Left ventricle myocardium inferior (tissue), 1 donor: ENCODE measurements around the gene DEK. TPM values are rescaled to one million over a fixed set of nuclear protein-coding genes. Genes with fewer than 3 reads are reported as not detected.

ENCODE experiments used
- DNase-seq: peaks from one replicate; pipeline ENCODE4 v3.0.0-alpha.2; 2020
- H3K27ac ChIP-seq: fragments of 200-600 bp; replicated peaks from 2 replicates; pipeline ENCODE4 v1.8.0; 2021
- H3K27me3 ChIP-seq: fragments of 200-600 bp; 2 replicates; pipeline ENCODE4 v1.8.0; 2021; ENCODE audit warnings: low read depth
- H3K36me3 ChIP-seq: fragments of 200-600 bp; 2 replicates; pipeline ENCODE4 v1.8.0; 2021
- H3K4me1 ChIP-seq: fragments of 200-600 bp; 2 replicates; pipeline ENCODE4 v1.8.0; 2021
- H3K4me3 ChIP-seq: fragments of 200-600 bp; 2 replicates; pipeline ENCODE4 v1.8.0; 2021; ENCODE audit warnings: mild to moderate bottlenecking, moderate library complexity
- H3K9me3 ChIP-seq: fragments of 200-600 bp; replicated peaks from 2 replicates; pipeline ENCODE4 v1.8.0; 2021
- CTCF ChIP-seq: fragments of 200-600 bp; IDR thresholded peaks from 2 replicates; pipeline ENCODE4 v1.8.0; 2021; ENCODE audit warnings: antibody characterized with exemption, mild to moderate bottlenecking, borderline replicate concordance
- intact Hi-C: fragments of 100-400 bp; cut with micrococcal nuclease; formaldehyde crosslinking; loops from one replicate; pipeline ENCODE4 v1.11.0; 2022
- total RNA-seq: library from RNA; stranded (reverse); fragmentation: NEBNext Ultra II Directional; extraction: Animal tissue kit (Norgen Biotek cat#: 25700); gene quantifications from one replicate; pipeline ENCODE4 v1.2.1, GENCODE V29; 2021
- donor health status: DM: no; HTN: yes; CAD: no; lungs with severe emphysema.

DEK gene
- total RNA-seq, 1 donor from 2014 or later, result 54.0 TPM

DNA sequence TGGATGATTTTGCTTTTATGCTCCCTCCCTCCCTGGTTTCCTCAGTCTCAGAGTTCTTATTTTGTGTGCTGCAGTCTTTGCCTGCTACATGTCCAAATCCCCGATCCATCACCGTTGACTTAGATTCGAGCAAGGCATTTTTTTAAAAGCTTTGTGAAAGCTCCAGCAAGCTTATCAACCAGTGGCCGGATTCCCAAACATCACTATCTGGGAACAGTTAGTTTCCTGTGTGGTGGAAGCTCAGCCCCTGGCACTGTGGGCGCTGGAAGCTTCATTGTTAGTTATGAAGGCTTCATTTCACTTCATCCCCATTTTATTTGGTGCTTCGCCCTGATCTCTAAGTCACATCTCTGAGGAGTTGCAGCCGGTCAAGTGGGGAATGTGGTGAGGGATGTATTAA lies 44.7 kb downstream of the DEK start:
- Histone ChIP-seq H3K9me3 (no peaks in the 10 kb centered on the region), H3K4me1 (peaks cover 12% of the 10 kb centered on the region), H3K4me3 (no peak overlapping the region), H3K36me3 (peaks cover 63% of the 10 kb centered on the region), H3K27me3 (no peaks in the 10 kb centered on the region), H3K27ac (peak overlapping the region; percentile 41)
- DNase-seq, result no peak
- intact Hi-C loops, result no loop called here
- TF ChIP-seq CTCF, result no peak

DNA sequence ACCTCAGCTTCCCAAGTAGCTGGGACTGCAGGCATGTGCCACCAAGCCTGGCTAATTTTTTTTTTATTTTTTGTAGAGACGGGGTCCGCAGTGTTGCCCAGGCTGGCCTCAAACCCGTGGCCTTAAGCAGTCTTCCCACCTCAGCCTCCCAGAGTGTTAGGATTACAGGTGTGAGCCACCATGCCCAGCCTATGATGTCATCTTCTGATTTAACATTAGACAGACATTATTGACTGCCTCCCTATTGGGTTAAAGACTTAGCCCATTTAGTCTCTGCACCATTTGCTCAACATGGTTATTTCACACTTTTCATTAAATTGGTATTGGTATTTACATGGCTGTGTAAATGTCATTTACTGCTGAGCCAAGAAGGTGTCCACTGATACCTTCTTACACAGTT lies 46.1 kb downstream of the DEK start:
- Histone ChIP-seq H3K9me3 (no peaks in the 10 kb centered on the region), H3K36me3 (peaks cover 65% of the 10 kb centered on the region), H3K27me3 (no peaks in the 10 kb centered on the region), H3K4me1 (peaks cover 12% of the 10 kb centered on the region), H3K4me3 (no peak overlapping the region), H3K27ac (no peak overlapping the region)
- no peak for TF ChIP-seq CTCF
- intact Hi-C loops, result no loop called here
- no peak for DNase-seq

- Histone ChIP-seq H3K4me1 (peaks cover 12% of the 10 kb centered on the region), H3K4me3 (no peak overlapping the region), H3K27ac (no peak overlapping the region), H3K9me3 (no peaks in the 10 kb centered on the region), H3K27me3 (no peaks in the 10 kb centered on the region), H3K36me3 (peaks cover 58% of the 10 kb centered on the region)
- no peak for DNase-seq
- no peak for TF ChIP-seq CTCF
- intact Hi-C loops, result no loop called here
These were observed 47.9 kb downstream of the DEK start for GRCh38 chr6:18216411-18216810.

- TF ChIP-seq CTCF, result no peak
- Histone ChIP-seq H3K4me1 (peaks cover 12% of the 10 kb centered on the region), H3K27ac (no peak overlapping the region), H3K4me3 (no peak overlapping the region), H3K9me3 (no peaks in the 10 kb centered on the region), H3K36me3 (peaks cover 51% of the 10 kb centered on the region), H3K27me3 (no peaks in the 10 kb centered on the region)
- intact Hi-C loops, result no loop called here
- no peak for DNase-seq
These were observed 48.9 kb downstream of the DEK start for GRCh38 chr6:18215436-18215835.

DNA sequence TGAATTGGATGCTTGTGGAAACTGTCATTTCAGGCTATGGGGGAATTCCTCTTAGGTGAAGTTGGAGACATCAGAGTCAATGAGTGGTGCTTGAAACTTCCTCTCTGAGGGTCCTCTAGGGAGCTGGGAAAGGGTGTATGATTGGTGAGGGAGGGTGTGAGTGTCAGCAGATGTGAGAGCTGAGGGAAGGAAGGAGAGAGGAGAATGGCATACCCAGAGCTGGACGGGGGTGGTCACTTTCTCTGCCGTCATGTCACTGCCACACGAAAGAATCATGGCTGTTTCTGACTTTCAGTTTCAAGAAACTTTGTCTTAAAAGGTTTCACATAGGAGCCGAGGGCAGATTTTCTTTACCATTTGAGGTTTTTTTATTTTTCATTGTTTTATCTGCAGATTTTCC lies 50.3 kb downstream of the DEK start:
- intact Hi-C loops, result no loop called here
- DNase-seq, result no peak
- no peak overlapping the region for H3K27ac ChIP-seq

More for the DNA sequence above, 50.3 kb downstream of the DEK start:
- Histone ChIP-seq H3K27me3 (no peaks in the 10 kb centered on the region), H3K36me3 (peaks cover 57% of the 10 kb centered on the region), H3K4me3 (no peak overlapping the region), H3K9me3 (no peaks in the 10 kb centered on the region), H3K4me1 (peaks cover under 1% of the 10 kb centered on the region)
- no peak for TF ChIP-seq CTCF
